ENCODE data around the gene AARS1. TPM values are rescaled to one million over a fixed set of nuclear protein-coding genes. Genes with fewer than 3 reads are reported as not detected.

AARS1 gene
- total and polyA plus RNA-seq, 2 donors (not counting 3 experiments of a cell fraction or from before 2014, with no cell fraction given): 71.3 to 110 TPM

GRCh38 chr16:70254180-70254964 is 34.9 kb downstream of the AARS1 start:
- H3K4me1 ChIP-seq (ENCODE audit: control insufficient read depth, extremely low read depth, insufficient read depth, low read length): peaks cover 3% of the 10 kb centered on the region
- H3K36me3 ChIP-seq (ENCODE audit: control insufficient read depth in 2 of 2, extremely low read depth in 1 of 2, insufficient read depth in 2 of 2, low read length in 2 of 2): peaks cover 18 to 57% of the 10 kb centered on the region in 2 experiments
- no peaks in the 10 kb centered on the region for H3K9me1 ChIP-seq (replicated peaks; ENCODE audit: control insufficient read depth, extremely low read depth, insufficient read depth, low read length)
- no peak overlapping the region for H3K27ac ChIP-seq (ENCODE audit: insufficient read depth, low read depth, low read length)
- dilution Hi-C loops (cut with MboI; ENCODE audit: extremely low pct_ligation_motif_present, low sequenced_read_pairs) (no loop called here), intact Hi-C loops (cut with micrococcal nuclease) (no loop called here)
- POLR2A ChIA-PET: no interaction called here
- no peak overlapping the region for H2AFZ ChIP-seq (ENCODE audit: low read depth, low read length)
- H3K27me3 ChIP-seq (ENCODE audit: control insufficient read depth in 2 of 2, insufficient read depth in 2 of 2, low read length in 2 of 2): no peaks in the 10 kb centered on the region
- H3K4me3 ChIP-seq (replicated peaks in 1 of 3; ENCODE audit: insufficient read depth in 1 of 3, low read depth in 1 of 3, low read length in 3 of 3): no peak overlapping the region
- TF ChIP-seq, protein P1, sequence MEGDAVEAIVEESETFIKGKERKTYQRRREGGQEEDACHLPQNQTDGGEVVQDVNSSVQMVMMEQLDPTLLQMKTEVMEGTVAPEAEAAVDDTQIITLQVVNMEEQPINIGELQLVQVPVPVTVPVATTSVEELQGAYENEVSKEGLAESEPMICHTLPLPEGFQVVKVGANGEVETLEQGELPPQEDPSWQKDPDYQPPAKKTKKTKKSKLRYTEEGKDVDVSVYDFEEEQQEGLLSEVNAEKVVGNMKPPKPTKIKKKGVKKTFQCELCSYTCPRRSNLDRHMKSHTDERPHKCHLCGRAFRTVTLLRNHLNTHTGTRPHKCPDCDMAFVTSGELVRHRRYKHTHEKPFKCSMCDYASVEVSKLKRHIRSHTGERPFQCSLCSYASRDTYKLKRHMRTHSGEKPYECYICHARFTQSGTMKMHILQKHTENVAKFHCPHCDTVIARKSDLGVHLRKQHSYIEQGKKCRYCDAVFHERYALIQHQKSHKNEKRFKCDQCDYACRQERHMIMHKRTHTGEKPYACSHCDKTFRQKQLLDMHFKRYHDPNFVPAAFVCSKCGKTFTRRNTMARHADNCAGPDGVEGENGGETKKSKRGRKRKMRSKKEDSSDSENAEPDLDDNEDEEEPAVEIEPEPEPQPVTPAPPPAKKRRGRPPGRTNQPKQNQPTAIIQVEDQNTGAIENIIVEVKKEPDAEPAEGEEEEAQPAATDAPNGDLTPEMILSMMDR (IDR thresholded peaks at IDR 0.05; ENCODE audit: extremely low read depth in 1 of 2, insufficient read depth in 1 of 2, low read depth in 1 of 2, low read length in 2 of 2): no peak
- no peak for TF ChIP-seq JUN (IDR thresholded peaks at IDR 0.05; ENCODE audit: borderline replicate concordance, insufficient read depth, insufficient read length, low read depth)
- TF ChIP-seq POLR2AphosphoS5 (IDR thresholded peaks at IDR 0.05; ENCODE audit: insufficient read depth, low read depth, low read length): no peak
- TF ChIP-seq MYC (IDR thresholded peaks at IDR 0.05; ENCODE audit: low read depth, low read length): no peak
- no peak for TF ChIP-seq EZH2 (IDR thresholded peaks at IDR 0.05; ENCODE audit: borderline replicate concordance, low read depth, low read length, severe bottlenecking)
- no peak for TF ChIP-seq FOS (IDR thresholded peaks at IDR 0.05; ENCODE audit: borderline replicate concordance, insufficient read depth, low read length)
- TF ChIP-seq POLR2A (IDR thresholded peaks at IDR 0.05; ENCODE audit: low read depth, low read length): no peak
- no peak for TF ChIP-seq MAX (IDR thresholded peaks at IDR 0.05; ENCODE audit: insufficient read depth, insufficient read length)
- no peak for TF ChIP-seq GATA2 (IDR thresholded peaks at IDR 0.05; ENCODE audit: insufficient read depth, insufficient read length, low read depth, low read length)
- no TSS peak for BruUV-seq (replicated peaks)
- CTCF ChIA-PET: interaction anchor here (0.6 to 1.8 kb wide), 8 partner anchors 9 to 91 kb away, joined by 3 to 6 read pairs (median 4); no protein-coding TSS in a partner anchor
- H4K20me1 ChIP-seq (replicated peaks; ENCODE audit: control insufficient read depth, extremely low read depth, insufficient read depth, low read length): no peaks in the 10 kb centered on the region
- no peak overlapping the region for H3K4me2 ChIP-seq (ENCODE audit: insufficient read depth, low read length)
- peaks cover 16% of the 10 kb centered on the region for H3K79me2 ChIP-seq (ENCODE audit: control insufficient read depth, insufficient read depth, low read length)
- H3K9me3 ChIP-seq (replicated peaks; ENCODE audit: control insufficient read depth, insufficient read depth, low read length): no peaks in the 10 kb centered on the region
- H3K9ac ChIP-seq (replicated peaks; ENCODE audit: extremely low read depth, insufficient read depth, low read length): no peak overlapping the region
- FAIRE-seq (no peak), DNase-seq (ENCODE audit: low read depth, low spot score) (no peak)

Data from endothelial cell of umbilical vein (primary cell).